Sigmoid colon (tissue), 7 donors: ENCODE results near the gene IFNGR2. TPM values are rescaled to one million over a fixed set of nuclear protein-coding genes. Genes with fewer than 3 reads are reported as not detected.
"Not testable (repeated sequence)": the region's sequence is repeated elsewhere in the genome, so short reads cannot be mapped to it uniquely, and the experiment has no call there.

Experiments used
- DNase-seq: peaks from one replicate; pipeline ENCODE4 v3.0.0-alpha.2; 2019
- H3K27ac ChIP-seq, 4 donors: fragments of 200-600 bp; sonication (generic); one replicate each; pipeline ENCODE4 v1.5.1; 2016 to 2019; ENCODE audit warnings: mild to moderate bottlenecking in 1 of 4
- H3K27me3 ChIP-seq, 3 donors: fragments of 200-600 bp; sonication (generic); one replicate each; pipeline ENCODE4 v1.5.1; 2019; ENCODE audit warnings: mild to moderate bottlenecking in 1 of 3
- H3K36me3 ChIP-seq, 4 donors: fragments of 200-600 bp; sonication (generic); one replicate each; pipeline ENCODE4 v1.5.1; 2016 to 2019
- H3K4me1 ChIP-seq, 4 donors: fragments of 200-600 bp; sonication (generic); one replicate each; pipeline ENCODE4 v1.5.1; 2017 to 2019
- H3K4me3 ChIP-seq, 4 donors: fragments of 200-600 bp; sonication (generic); one replicate each; pipeline ENCODE4 v1.5.1; 2017 to 2019; ENCODE audit warnings: mild to moderate bottlenecking in 2 of 4, moderate library complexity in 1 of 4
- H3K9me3 ChIP-seq, 4 donors: fragments of 200-600 bp in 3 of 4; sonication (generic) in 3 of 4; one replicate each; pipeline versions ENCODE4 v1.5.1 to v1.6.1; 2013 to 2019
- EP300 ChIP-seq, 4 donors: sonication (generic); formaldehyde crosslinking; IDR thresholded peaks; one replicate each; pipeline ENCODE4 v1.6.1; 2017; ENCODE audit warnings: antibody characterized with exemption in 4 of 4
- POLR2A ChIP-seq, 2 donors: fragments of 450-650 bp; IDR thresholded peaks; one replicate each; pipeline ENCODE4 v1.6.1; 2016; ENCODE audit warnings: antibody characterized with exemption in 2 of 2, mild to moderate bottlenecking in 2 of 2, moderate library complexity in 2 of 2
- POLR2AphosphoS5 ChIP-seq, 4 donors: sonication (generic); formaldehyde crosslinking; IDR thresholded peaks; one replicate each; pipeline ENCODE4 v1.6.1; 2017; ENCODE audit warnings: antibody characterized with exemption in 4 of 4
- WGBS, 2 donors: extraction: QIAGEN DNeasy Blood & Tissue Kit; methylation state at CpG; one replicate each; pipeline ENCODE4 v1.1.7; 2013; 5-methylcytosine and 5-hydroxymethylcytosine counted together
- intact Hi-C: fragments of 100-400 bp; cut with DNase I; formaldehyde crosslinking; loops from one replicate; pipeline ENCODE4 v1.15.1; 2023
- polyA plus RNA-seq, 3 donors: library from polyadenylated mRNA; stranded (reverse); fragments of 200-250 nt; gene quantifications; one replicate each; pipeline ENCODE4 v1.2.3, GENCODE V29; 2013
- total RNA-seq, 4 donors: library from RNA; depleted of rRNA; stranded (reverse); fragments of >200 nt; gene quantifications; one replicate each; pipeline ENCODE4 v1.1.0, GENCODE V29; 2016
- TF ChIP-seq, protein P1 (sequence below), 4 experiments: fragments of 450-650 bp in 3 of 4; fragments of 200-600 bp in 1 of 4; IDR thresholded peaks; one replicate each; pipeline ENCODE4 v1.5.1; 2016 to 2019; ENCODE audit warnings: antibody characterized with exemption in 4 of 4, mild to moderate bottlenecking in 3 of 4, moderate library complexity in 2 of 4
- donor health status: healthy with polysubstance abuse.
- donor health status: Bipolar disorder and iron deficiency.
- donor health status: healthy.

Gene IFNGR2
- total and polyA plus RNA-seq, 7 donors: 34.9 to 178 (median 65.8) TPM

DNA sequence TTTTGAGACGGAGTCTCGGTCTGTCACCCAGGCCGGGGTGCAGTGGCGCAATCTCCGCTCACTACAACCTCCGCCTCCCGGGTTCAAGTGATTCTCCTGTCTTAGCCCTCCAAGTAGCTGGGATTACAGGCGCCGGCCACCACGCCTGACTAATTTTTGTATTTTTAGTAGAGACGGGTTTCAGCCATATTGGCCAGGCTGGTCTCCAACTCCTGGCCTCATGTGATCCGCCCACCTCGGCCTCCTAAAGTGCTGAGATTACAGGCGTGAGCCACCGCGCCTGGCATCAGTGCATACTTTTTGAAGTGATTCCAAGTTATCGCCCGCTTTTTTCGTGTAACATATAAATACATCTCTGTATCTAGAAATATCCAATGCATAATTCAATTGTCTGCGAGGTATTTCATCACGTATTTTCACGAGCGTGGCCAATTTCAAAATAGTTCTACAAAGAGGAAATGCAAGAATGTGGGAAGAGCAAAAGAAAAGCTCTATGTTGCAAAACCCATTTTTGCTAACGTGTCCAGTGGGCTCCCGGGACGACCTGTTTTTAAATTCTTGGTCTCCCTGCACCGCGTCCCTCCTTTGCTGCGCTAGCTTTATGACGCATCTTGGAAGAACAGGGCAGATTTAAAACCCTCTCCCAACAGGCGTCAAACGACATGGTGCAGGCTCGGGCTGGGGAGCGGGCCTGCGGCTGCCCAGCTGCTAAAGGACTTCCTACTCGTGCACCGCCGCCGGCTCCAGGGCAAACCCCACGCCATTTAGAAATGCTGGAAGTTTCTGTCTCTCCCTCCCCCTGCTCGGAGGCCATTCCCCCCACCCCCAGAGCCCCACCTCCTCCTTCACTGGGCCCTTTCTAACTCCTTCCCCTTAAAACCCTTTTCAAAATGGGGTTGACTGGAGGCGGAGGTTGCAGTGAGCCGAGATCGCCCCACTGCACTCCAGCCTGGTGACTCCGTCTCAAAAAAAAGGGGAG, 923 bp upstream of the IFNGR2 start:
- TF ChIP-seq, protein P1, sequence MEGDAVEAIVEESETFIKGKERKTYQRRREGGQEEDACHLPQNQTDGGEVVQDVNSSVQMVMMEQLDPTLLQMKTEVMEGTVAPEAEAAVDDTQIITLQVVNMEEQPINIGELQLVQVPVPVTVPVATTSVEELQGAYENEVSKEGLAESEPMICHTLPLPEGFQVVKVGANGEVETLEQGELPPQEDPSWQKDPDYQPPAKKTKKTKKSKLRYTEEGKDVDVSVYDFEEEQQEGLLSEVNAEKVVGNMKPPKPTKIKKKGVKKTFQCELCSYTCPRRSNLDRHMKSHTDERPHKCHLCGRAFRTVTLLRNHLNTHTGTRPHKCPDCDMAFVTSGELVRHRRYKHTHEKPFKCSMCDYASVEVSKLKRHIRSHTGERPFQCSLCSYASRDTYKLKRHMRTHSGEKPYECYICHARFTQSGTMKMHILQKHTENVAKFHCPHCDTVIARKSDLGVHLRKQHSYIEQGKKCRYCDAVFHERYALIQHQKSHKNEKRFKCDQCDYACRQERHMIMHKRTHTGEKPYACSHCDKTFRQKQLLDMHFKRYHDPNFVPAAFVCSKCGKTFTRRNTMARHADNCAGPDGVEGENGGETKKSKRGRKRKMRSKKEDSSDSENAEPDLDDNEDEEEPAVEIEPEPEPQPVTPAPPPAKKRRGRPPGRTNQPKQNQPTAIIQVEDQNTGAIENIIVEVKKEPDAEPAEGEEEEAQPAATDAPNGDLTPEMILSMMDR (IDR thresholded peaks at IDR 0.05): no peak
- peak; percentile 62 to 86 (median 75) for TF ChIP-seq POLR2AphosphoS5 (IDR thresholded peaks at IDR 0.05)
- TF ChIP-seq EP300 (IDR thresholded peaks at IDR 0.05): no peak
- TF ChIP-seq POLR2A (IDR thresholded peaks at IDR 0.05): peak; percentile 13
- no peaks in the 10 kb centered on the region for H3K36me3 ChIP-seq
- peak overlapping the region; percentile 84 to 94 (median 90) for H3K27ac ChIP-seq
- no peaks in the 10 kb centered on the region for H3K27me3 ChIP-seq
- WGBS, 2 donors: 55 to 72% methylated on average over 45 of the region's 45 CpGs
- H3K4me3 ChIP-seq: peak overlapping the region; percentile 61 to 85 (median 78)
- intact Hi-C loops: loop anchor here (5.0 kb wide), 2 partner anchors 35 to 630 kb away; partner anchors contain the start of gene PAXBP1
- peak; percentile 89 for DNase-seq
- H3K4me1 ChIP-seq: peaks cover 0 to 36% (median 29%) of the 10 kb centered on the region in 4 donors
- no peaks in the 10 kb centered on the region for H3K9me3 ChIP-seq

DNA sequence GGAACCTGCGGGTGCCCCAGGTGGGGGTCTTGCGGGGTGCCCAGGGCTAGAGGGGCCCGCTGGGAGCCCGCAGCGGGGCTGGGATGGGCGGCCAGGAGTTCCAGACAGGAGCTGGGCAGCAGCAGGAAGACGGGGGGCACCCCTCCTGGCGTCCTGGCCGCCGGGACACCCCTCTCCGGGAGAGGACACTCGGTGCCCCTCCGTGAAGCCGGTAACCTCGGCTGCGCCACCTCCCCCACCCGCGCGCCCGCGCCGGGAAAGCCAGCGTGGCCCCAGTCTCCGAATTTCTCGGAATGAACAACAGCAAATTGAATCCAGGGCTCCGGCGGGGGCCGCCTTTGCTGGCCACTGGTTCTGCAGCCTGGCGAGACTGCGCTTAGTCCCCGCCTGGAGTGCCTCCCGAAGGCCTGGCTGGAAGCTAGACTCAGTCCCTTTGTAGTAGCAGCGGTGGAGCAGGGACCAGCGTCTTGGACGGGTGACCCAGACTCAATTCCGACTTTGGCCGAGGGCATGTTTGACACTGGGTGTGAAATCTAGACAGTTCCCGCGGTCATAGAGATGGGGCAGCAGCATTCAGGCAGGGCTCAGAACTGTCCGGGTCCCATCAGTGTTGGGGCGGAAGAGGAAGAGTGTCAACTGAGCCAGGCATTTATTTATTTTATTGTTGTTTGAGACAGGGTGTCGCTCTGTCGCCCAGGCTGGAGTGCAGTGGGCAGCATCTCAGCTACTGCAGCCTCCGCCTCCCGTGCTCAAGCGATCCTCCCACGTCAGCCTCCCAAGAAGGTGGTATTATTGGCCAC, 773 bp downstream of the IFNGR2 start:
- peak in 3 of 4 donors; percentile 24 to 51 (median 33) for TF ChIP-seq POLR2AphosphoS5 (IDR thresholded peaks at IDR 0.05)
- no peak for TF ChIP-seq EP300 (IDR thresholded peaks at IDR 0.05)
- TF ChIP-seq POLR2A (IDR thresholded peaks at IDR 0.05): peak; percentile 17 to 22
- TF ChIP-seq, protein P1 (IDR thresholded peaks at IDR 0.05): no peak

DNA sequence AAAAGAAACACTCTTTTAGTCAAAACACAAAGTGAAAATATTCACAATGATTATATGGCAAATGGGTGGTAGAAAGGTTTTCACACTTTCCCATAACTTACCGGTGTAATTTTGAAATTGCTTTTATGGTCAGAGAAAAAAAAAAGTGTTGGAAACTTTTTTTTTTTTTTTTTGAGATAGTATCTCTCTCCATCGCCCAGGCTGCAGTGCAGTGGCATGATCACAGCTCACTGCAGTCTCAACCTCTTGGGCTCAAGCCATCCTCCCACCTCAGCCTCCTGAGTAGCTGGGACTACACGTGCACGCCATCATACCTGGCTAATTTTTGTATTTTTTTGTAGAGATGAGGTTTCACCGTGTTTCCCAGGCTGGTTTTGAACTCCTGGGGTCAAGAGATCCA, 3.3 kb downstream of the IFNGR2 start:
- no peak for DNase-seq
- TF ChIP-seq POLR2A (IDR thresholded peaks at IDR 0.05): no peak
- no peak for TF ChIP-seq POLR2AphosphoS5 (IDR thresholded peaks at IDR 0.05)
- TF ChIP-seq, protein P1 (IDR thresholded peaks at IDR 0.05): no peak
- no peak for TF ChIP-seq EP300 (IDR thresholded peaks at IDR 0.05)
- peak overlapping the region in 1 of 4 donors; percentile 84 for H3K27ac ChIP-seq
- intact Hi-C loops: no loop called here
- no peak overlapping the region for H3K4me3 ChIP-seq
- no peaks in the 10 kb centered on the region for H3K9me3 ChIP-seq
- peaks cover 0 to 5% (median 0%) of the 10 kb centered on the region in 4 donors for H3K36me3 ChIP-seq
- WGBS, 2 donors: 62 to 66% methylated on average over 5 of the region's 5 CpGs
- H3K4me1 ChIP-seq: peaks cover 0 to 52% (median 37%) of the 10 kb centered on the region in 4 donors
- no peaks in the 10 kb centered on the region for H3K27me3 ChIP-seq

More for the DNA sequence above, 773 bp downstream of the IFNGR2 start:
- Histone ChIP-seq H3K4me3 (peak overlapping the region; percentile 61 to 85 (median 78)), H3K9me3 (no peaks in the 10 kb centered on the region), H3K36me3 (no peaks in the 10 kb centered on the region), H3K27me3 (no peaks in the 10 kb centered on the region), H3K4me1 (peaks cover 0 to 40% (median 30%) of the 10 kb centered on the region in 4 donors), H3K27ac (peak overlapping the region; percentile 84 to 94 (median 90))
- WGBS, 2 donors: 1 to 4% methylated on average over 47 of the region's 47 CpGs
- peak; percentile 83 for DNase-seq
- intact Hi-C loops: loop anchor here (2.0 to 5.0 kb wide), 3 partner anchors 33 to 632 kb away; partner anchors contain the start of genes IFNAR1 and PAXBP1

DNA sequence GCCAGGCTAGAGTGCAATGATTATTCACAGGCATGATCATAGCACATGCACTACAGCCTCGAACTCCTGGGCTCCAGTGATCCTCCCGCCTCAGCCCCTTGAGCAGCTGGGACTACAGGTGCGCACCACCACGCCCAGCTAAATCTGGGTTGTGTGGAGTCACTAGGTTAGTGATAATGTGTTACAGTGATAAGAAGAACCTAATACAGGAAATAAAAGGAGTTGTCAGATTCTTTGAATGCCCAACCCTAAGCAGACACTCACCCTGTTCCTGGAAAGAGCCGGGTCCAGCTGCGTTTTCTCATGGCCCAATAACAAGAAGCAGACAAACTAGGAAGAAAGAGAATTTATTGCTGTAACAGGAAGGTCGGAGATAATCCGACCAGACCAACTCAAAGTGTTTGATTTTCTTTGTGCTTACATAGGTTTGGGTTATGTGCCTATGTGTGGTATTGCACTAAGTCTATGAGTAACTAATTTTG, 8.8 kb downstream of the IFNGR2 start:
- TF ChIP-seq POLR2A (IDR thresholded peaks at IDR 0.05) (no peak), POLR2AphosphoS5 (IDR thresholded peaks at IDR 0.05) (peak in 2 of 4 donors; percentile 18 to 23)
- Histone ChIP-seq H3K27me3 (no peaks in the 10 kb centered on the region), H3K36me3 (peaks cover 0 to 37% (median 6%) of the 10 kb centered on the region in 4 donors), H3K27ac (peak overlapping the region in 1 of 4 donors; percentile 25), H3K4me1 (peaks cover 0 to 40% (median 28%) of the 10 kb centered on the region in 4 donors), H3K9me3 (no peaks in the 10 kb centered on the region), H3K4me3 (no peak overlapping the region)
- 15 to 60% methylated on average over 8 of the region's 8 CpGs for WGBS, 2 donors
- no peak for DNase-seq
- intact Hi-C loops: no loop called here

DNA sequence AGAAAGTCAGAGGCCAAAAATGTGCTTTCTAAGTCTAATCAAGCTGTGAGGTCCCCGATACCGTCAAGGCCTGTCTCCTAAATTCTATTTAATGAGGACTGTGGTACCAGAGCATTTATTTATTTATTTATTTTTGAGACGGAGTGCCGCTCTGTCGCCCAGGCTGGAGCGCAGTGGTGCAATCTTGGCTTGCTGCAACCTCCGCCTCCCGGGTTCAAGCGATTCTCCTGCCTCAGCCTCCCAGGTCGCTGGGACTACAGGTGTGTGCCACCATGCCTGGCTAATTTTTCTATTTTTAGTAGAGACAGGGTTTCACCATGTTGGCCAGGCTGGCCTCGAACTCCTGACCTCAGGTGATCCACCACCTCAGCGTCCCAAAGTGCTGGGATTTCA, 9.2 kb downstream of the IFNGR2 start:
- H3K27ac ChIP-seq: peak overlapping the region in 1 of 4 donors; percentile 25
- H3K9me3 ChIP-seq, H3K27me3 ChIP-seq, H3K4me3 ChIP-seq, intact Hi-C loops, DNase-seq: not testable (repeated sequence)
- peaks cover 0 to 42% (median 7%) of the 10 kb centered on the region in 4 donors for H3K36me3 ChIP-seq
- peaks cover 0 to 35% (median 26%) of the 10 kb centered on the region in 4 donors for H3K4me1 ChIP-seq
- WGBS, 2 donors: 31 to 73% methylated on average over 12 of the region's 12 CpGs
